Liver (tissue), 3 donors: ENCODE measurements around the gene CACNG3.

Experiments
- EGR1 ChIP-seq, 2 donors: IDR thresholded peaks; 2 replicates each; pipeline ENCODE4 v1.6.1; 2016 to 2018; ENCODE audit warnings: antibody characterized with exemption in 2 of 2, low read depth in 2 of 2
- FOXA1 ChIP-seq: IDR thresholded peaks from 2 replicates; pipeline ENCODE4 v1.6.1; 2016; ENCODE audit warnings: antibody characterized with exemption
- GABPA ChIP-seq, 2 donors: IDR thresholded peaks in 1 of 2; conservative IDR thresholded peaks in 1 of 2; 2 replicates each; pipeline ENCODE4 v1.6.1; 2016; ENCODE audit warnings: antibody characterized with exemption in 2 of 2, mild to moderate bottlenecking in 1 of 2, moderate library complexity in 1 of 2
- HNF4A ChIP-seq, 2 donors: conservative IDR thresholded peaks; 2 replicates each; pipeline ENCODE4 v1.6.1; 2016; ENCODE audit warnings: antibody characterized with exemption in 2 of 2, mild to moderate bottlenecking in 2 of 2
- JUND ChIP-seq, 2 donors: IDR thresholded peaks; 2 replicates each; pipeline ENCODE4 v1.6.1; 2016; ENCODE audit warnings: antibody characterized with exemption in 2 of 2
- RAD21 ChIP-seq, 2 donors: IDR thresholded peaks; 2 replicates each; pipeline ENCODE4 v1.6.1; 2016; ENCODE audit warnings: antibody characterized with exemption in 2 of 2, mild to moderate bottlenecking in 2 of 2
- SP1 ChIP-seq: IDR thresholded peaks from 2 replicates; pipeline ENCODE4 v1.6.1; 2018; ENCODE audit warnings: antibody characterized with exemption, mild to moderate bottlenecking
- TAF1 ChIP-seq: conservative IDR thresholded peaks from 2 replicates; pipeline ENCODE4 v1.6.1; 2016; ENCODE audit warnings: antibody characterized with exemption, mild to moderate bottlenecking
- TF ChIP-seq, protein P1 (sequence below): fragments of 150-350 bp; IDR thresholded peaks from 2 replicates; pipeline ENCODE4 v1.5.1; 2017; ENCODE audit warnings: improper control_type of control experiment, low read depth, low read length; ENCODE audit not compliant: missing input control
- TF ChIP-seq, protein P2 (sequence below): IDR thresholded peaks from 2 replicates; pipeline ENCODE4 v1.6.1; 2016; ENCODE audit warnings: antibody characterized with exemption
- TF ChIP-seq, protein P3 (sequence below): IDR thresholded peaks from 2 replicates; pipeline ENCODE4 v1.6.1; 2016; ENCODE audit warnings: antibody characterized with exemption
- donor health status: healthy.
- donor health status: healthy.

DNA sequence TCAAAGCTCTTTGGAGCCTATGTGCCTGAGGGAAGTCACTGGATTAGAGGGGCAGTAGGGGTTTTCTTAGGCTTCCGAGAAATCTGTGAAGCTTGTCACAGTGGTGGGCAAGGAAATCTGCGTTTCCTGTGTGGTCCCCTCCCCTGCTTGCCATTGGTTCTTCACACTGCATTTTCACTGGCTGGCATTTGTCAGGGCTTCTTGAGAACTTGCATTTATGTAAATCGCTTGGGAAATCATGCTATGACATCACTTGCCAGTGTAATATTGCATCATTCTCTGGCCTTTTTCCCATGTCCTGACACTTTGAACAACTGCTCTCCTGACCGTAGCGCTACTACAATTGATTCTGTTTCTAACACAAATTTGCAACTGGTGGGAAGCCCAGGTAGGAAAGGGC is 1.8 kb downstream of the CACNG3 start:
- TF ChIP-seq HNF4A (conservative IDR thresholded peaks at IDR 0.05) (no peak), FOXA1 (no peak), RAD21 (IDR thresholded peaks at IDR 0.05) (no peak), SP1 (no peak), EGR1 (IDR thresholded peaks at IDR 0.05; ENCODE audit: low read depth in 2 of 2) (no peak), JUND (IDR thresholded peaks at IDR 0.05) (no peak), TAF1 (no peak), GABPA (IDR thresholded peaks at IDR 0.05 in 1 of 2, conservative IDR thresholded peaks at IDR 0.05 in 1 of 2) (no peak)
- TF ChIP-seq, protein P1, sequence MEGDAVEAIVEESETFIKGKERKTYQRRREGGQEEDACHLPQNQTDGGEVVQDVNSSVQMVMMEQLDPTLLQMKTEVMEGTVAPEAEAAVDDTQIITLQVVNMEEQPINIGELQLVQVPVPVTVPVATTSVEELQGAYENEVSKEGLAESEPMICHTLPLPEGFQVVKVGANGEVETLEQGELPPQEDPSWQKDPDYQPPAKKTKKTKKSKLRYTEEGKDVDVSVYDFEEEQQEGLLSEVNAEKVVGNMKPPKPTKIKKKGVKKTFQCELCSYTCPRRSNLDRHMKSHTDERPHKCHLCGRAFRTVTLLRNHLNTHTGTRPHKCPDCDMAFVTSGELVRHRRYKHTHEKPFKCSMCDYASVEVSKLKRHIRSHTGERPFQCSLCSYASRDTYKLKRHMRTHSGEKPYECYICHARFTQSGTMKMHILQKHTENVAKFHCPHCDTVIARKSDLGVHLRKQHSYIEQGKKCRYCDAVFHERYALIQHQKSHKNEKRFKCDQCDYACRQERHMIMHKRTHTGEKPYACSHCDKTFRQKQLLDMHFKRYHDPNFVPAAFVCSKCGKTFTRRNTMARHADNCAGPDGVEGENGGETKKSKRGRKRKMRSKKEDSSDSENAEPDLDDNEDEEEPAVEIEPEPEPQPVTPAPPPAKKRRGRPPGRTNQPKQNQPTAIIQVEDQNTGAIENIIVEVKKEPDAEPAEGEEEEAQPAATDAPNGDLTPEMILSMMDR, result no peak
- TF ChIP-seq, protein P2, sequence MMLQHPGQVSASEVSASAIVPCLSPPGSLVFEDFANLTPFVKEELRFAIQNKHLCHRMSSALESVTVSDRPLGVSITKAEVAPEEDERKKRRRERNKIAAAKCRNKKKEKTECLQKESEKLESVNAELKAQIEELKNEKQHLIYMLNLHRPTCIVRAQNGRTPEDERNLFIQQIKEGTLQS, result no peak
- TF ChIP-seq, protein P3, sequence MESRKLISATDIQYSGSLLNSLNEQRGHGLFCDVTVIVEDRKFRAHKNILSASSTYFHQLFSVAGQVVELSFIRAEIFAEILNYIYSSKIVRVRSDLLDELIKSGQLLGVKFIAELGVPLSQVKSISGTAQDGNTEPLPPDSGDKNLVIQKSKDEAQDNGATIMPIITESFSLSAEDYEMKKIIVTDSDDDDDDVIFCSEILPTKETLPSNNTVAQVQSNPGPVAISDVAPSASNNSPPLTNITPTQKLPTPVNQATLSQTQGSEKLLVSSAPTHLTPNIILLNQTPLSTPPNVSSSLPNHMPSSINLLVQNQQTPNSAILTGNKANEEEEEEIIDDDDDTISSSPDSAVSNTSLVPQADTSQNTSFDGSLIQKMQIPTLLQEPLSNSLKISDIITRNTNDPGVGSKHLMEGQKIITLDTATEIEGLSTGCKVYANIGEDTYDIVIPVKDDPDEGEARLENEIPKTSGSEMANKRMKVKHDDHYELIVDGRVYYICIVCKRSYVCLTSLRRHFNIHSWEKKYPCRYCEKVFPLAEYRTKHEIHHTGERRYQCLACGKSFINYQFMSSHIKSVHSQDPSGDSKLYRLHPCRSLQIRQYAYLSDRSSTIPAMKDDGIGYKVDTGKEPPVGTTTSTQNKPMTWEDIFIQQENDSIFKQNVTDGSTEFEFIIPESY, result no peak
